MCF 10A (cell line): Measurements from ENCODE around the gene WFDC5. TPM values are rescaled to one million over a fixed set of nuclear protein-coding genes. Genes with fewer than 3 reads are reported as not detected.

ENCODE experiments used
- Bru-seq: library from RNA; stranded (reverse); fragments of 400-500 nt; gene quantifications from one replicate; lab custom pipeline; 2021; lab: Mats Ljungman, UMichigan
- BruChase-seq, 2 experiments: library from RNA; stranded (reverse); fragments of 400-500 nt; gene quantifications; one replicate each; lab custom pipeline; 2021; lab: Mats Ljungman, UMichigan
- BruUV-seq: library from RNA; stranded (reverse); fragments of 400-500 nt; replicated peaks from 2 replicates; lab custom pipeline; 2021; lab: Mats Ljungman, UMichigan
- CTCF ChIA-PET: fragments of 300-600 bp; sonication (Branson Sonifier 250); formaldehyde crosslinking; extraction: SDS; loops from one replicate; lab custom pipeline; 2021; ENCODE audit warnings: antibody characterized with exemption, inconsistent platforms; lab: Yijun Ruan, JAX
- POLR2A ChIA-PET: fragments of 300-600, 350-650 bp; sonication (Branson Sonifier 250); formaldehyde crosslinking; extraction: SDS; loops from one replicate; lab custom pipeline; 2020; ENCODE audit warnings: antibody characterized with exemption, inconsistent platforms; lab: Yijun Ruan, JAX
- DNase-seq: peaks from one replicate; pipeline ENCODE4 v3.0.0-alpha.2; 2018; ENCODE audit not compliant: unreplicated experiment
- H3K27ac Mint-ChIP-seq: one replicate; pipeline ENCODE4 v1.8.0; 2022; ENCODE audit warnings: mild to moderate bottlenecking, low read depth, mixed read lengths; ENCODE audit not compliant: unreplicated experiment
- H3K27me3 Mint-ChIP-seq: one replicate; pipeline ENCODE4 v1.8.0; 2022; ENCODE audit warnings: mixed read lengths; ENCODE audit not compliant: insufficient read depth, unreplicated experiment
- H3K36me3 Mint-ChIP-seq: one replicate; pipeline ENCODE4 v1.8.0; 2022; ENCODE audit warnings: mild to moderate bottlenecking, moderate library complexity, mixed read lengths; ENCODE audit not compliant: insufficient read depth, unreplicated experiment
- H3K4me1 Mint-ChIP-seq: one replicate; pipeline ENCODE4 v1.8.0; 2022; ENCODE audit warnings: mixed read lengths; ENCODE audit not compliant: insufficient read depth, unreplicated experiment
- H3K4me3 Mint-ChIP-seq: one replicate; pipeline ENCODE4 v1.8.0; 2022; ENCODE audit warnings: mild to moderate bottlenecking, moderate library complexity, mixed read lengths; ENCODE audit not compliant: unreplicated experiment
- H3K9me3 Mint-ChIP-seq: one replicate; pipeline ENCODE4 v1.8.0; 2022; ENCODE audit warnings: mixed read lengths; ENCODE audit not compliant: unreplicated experiment
- CTCF ChIP-seq: fragments of 200-600 bp; IDR thresholded peaks from one replicate; pipeline ENCODE4 v1.8.0; 2022; ENCODE audit warnings: antibody characterized with exemption, mild to moderate bottlenecking; ENCODE audit not compliant: unreplicated experiment
- intact Hi-C: fragments of 100-400 bp; cut with micrococcal nuclease; formaldehyde crosslinking; loops from 2 replicates; pipeline ENCODE4 v1.14.1; 2022
- long read RNA-seq: library from polyadenylated mRNA; stranded (forward); transcript quantifications from one replicate; pipeline ENCODE4 v2.0.0, GENCODE V29; 2022
- total RNA-seq: library from RNA; stranded (reverse); gene quantifications from 2 replicates; pipeline ENCODE4 v1.2.3, GENCODE V29; 2022

The WFDC5 gene
- total RNA-seq (not detected in 2 replicates), Bru-seq, nascent RNA (not detected), BruChase-seq, experiment 1, labeled RNA remaining after a 6-hour chase (not detected), BruChase-seq, experiment 2, labeled RNA remaining after a 2-hour chase (not detected)
- long read RNA-seq = 0 reads

GRCh38 chr20:45114465-45115385, at the start of gene WFDC5:
Gene WFDC5, minus strand, starts transcription at chr20:45115174. Its CDS starts 91 bp downstream, at chr20:45115083.
- Mint-ChIP-seq H3K36me3 (no peaks in the 10 kb centered on the region), H3K27ac (no peak within 1 kb of the TSS), H3K9me3 (no peaks in the 10 kb centered on the region), H3K4me3 (no peak within 1 kb of the TSS), H3K4me1 (no peaks in the 10 kb centered on the region), H3K27me3 (peaks cover 12% of the 10 kb centered on the region)
- CTCF ChIA-PET = interaction anchor here (0.6 to 11.7 kb wide), 10 partner anchors 9 to 179 kb away, joined by 3 to 211 read pairs (median 4); partner anchors contain the start of gene KCNS1
- POLR2A ChIA-PET = interaction anchor here (0.5 to 3.0 kb wide), 2 partner anchors 14 to 47 kb away, joined by 3 to 10 read pairs; no protein-coding TSS in a partner anchor
- DNase-seq = no peak
- TF ChIP-seq CTCF = no peak
- intact Hi-C loops = no loop called here
- no TSS peak for BruUV-seq

DNA sequence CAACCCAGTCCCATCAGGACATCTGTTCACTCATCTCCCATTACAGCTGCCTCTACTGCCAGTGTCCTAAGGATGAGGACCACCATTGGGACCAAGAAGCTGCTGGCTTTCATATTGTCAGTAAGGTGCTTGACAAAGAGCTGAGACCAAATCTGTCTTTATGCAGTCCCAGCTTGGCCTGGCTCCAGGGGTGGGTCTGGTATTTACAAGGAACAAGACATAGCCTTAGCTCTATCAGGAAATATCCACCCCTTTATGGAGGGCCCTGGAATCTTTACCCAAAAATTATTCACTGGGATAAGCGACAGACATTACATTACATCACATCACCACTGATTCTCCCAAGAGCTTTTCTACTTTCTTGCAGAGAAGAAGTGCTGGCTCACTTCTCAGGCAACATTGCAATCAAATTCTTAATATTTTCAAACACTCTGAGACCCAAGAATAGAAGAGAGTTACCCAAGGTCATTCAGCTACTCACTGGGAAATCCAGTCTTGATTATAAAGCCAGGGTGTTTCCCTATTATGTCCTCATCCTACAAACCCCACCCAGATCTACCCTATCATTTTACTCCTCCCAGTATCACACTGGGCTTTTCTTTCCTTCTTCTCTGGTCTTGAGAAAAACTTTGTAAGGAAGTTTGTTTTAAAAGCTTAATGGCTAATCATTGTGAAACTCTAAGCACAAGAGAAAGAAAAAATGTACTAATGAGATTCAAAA, 48.3 kb upstream of the WFDC5 start:
- H3K4me1 Mint-ChIP-seq = peaks cover 4% of the 10 kb centered on the region
- TF ChIP-seq CTCF = no peak
- peaks cover 8% of the 10 kb centered on the region for H3K9me3 Mint-ChIP-seq
- ChIA-PET POLR2A (interaction anchor here (0.8 to 1.4 kb wide), 3 partner anchors 10 to 127 kb away, joined by 3 to 4 read pairs (median 4); no protein-coding TSS in a partner anchor), CTCF (interaction anchor here (0.5 to 4.2 kb wide), 9 partner anchors 13 to 465 kb away, joined by 3 to 22 read pairs (median 4); no protein-coding TSS in a partner anchor)
- peaks cover 45% of the 10 kb centered on the region for H3K27me3 Mint-ChIP-seq
- no peak overlapping the region for H3K27ac Mint-ChIP-seq
- no TSS peak for BruUV-seq
- H3K36me3 Mint-ChIP-seq = no peaks in the 10 kb centered on the region
- no peak overlapping the region for H3K4me3 Mint-ChIP-seq
- DNase-seq = no peak
- intact Hi-C loops = no loop called here

- no peaks in the 10 kb centered on the region for H3K36me3 Mint-ChIP-seq
- no TSS peak for BruUV-seq
- intact Hi-C loops = no loop called here
- peaks cover 8% of the 10 kb centered on the region for H3K9me3 Mint-ChIP-seq
- DNase-seq = peak; percentile 95
- ChIA-PET CTCF (interaction anchor here (0.7 to 1.6 kb wide), 11 partner anchors 19 to 328 kb away, joined by 3 to 13 read pairs (median 4); no protein-coding TSS in a partner anchor), POLR2A (interaction anchor here (0.7 to 1.9 kb wide), 8 partner anchors 13 to 205 kb away, joined by 3 to 13 read pairs (median 5); partner anchors contain the start of genes PI3, SLPI and SYS1)
- no peak overlapping the region for H3K4me3 Mint-ChIP-seq
- no peak for TF ChIP-seq CTCF
- peak overlapping the region; percentile 47 for H3K27ac Mint-ChIP-seq
- H3K4me1 Mint-ChIP-seq = peaks cover 11% of the 10 kb centered on the region
- no peaks in the 10 kb centered on the region for H3K27me3 Mint-ChIP-seq
Measured at GRCh38 chr20:45157962-45158361, 43.0 kb upstream of the WFDC5 start.
